ENCODE measurements around the gene CBY2. TPM values are rescaled to one million over a fixed set of nuclear protein-coding genes. Genes with fewer than 3 reads are reported as not detected.
"Not testable (repeated sequence)": the region's sequence is repeated elsewhere in the genome, so short reads cannot be mapped to it uniquely, and the experiment has no call there.

CBY2 gene
- total RNA-seq: not detected in 2 replicates

- no peaks in the 10 kb centered on the region for H3K27me3 Mint-ChIP-seq
- H3K36me3 Mint-ChIP-seq (ENCODE audit: low read depth): no peaks in the 10 kb centered on the region
- H3K27ac Mint-ChIP-seq: peak within 1 kb of the TSS; percentile 58
- no peaks in the 10 kb centered on the region for H3K9me3 Mint-ChIP-seq
- no peak within 1 kb of the TSS for H3K4me3 Mint-ChIP-seq
- no peak for DNase-seq
- peaks cover 7% of the 10 kb centered on the region for H3K4me1 Mint-ChIP-seq
- intact Hi-C loops (cut with micrococcal nuclease): no loop called here
Measured at GRCh38 chr13:45702088-45702487, at the start of gene CBY2. Gene CBY2 (plus strand): TSS chr13:45702320. CDS start chr13:45702391, 71 bp downstream.

DNA sequence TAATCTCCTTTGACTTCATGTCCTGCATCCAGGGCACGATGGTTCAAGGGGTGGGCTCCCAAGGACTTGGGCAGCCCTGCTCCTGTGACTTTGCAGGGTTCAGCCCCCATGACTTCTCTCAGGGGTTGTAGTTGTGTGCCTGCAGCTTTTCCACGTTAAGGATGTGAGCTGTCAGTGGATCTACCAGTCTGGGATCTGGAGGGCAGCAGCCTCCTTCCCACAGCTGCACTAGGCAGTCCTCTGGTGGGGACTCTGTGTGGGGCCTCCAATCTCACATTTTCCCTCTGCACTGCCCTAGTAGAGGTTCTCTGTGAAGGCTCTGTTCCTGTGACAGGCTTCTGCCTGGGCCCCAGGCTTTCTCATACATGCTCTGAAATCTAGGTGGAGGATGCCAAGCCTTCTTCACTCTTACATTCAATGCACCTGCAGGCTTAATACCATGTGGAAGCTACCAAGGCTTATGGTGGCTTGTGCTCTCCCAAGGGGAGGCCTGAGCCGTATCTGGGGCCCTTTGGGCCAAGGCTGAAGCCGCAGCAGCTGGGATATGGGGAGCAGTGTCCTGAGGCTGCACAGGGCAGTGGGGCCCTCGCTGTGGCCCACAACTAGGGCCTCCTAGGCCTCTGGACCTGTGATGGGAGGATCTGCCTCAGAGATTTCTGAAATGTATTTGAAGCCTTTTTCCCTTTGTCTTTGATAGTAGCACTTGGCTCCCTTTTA, 47.3 kb upstream of the CBY2 start:
- Mint-ChIP-seq H3K27ac (no peak overlapping the region), H3K36me3 (ENCODE audit: low read depth) (no peaks in the 10 kb centered on the region), H3K9me3 (peaks cover 6% of the 10 kb centered on the region), H3K4me3 (no peak overlapping the region), H3K4me1 (no peaks in the 10 kb centered on the region), H3K27me3 (no peaks in the 10 kb centered on the region)
- DNase-seq: peak; percentile 28
- intact Hi-C loops (cut with micrococcal nuclease): no loop called here

- Mint-ChIP-seq H3K4me3 (no peak overlapping the region), H3K36me3 (ENCODE audit: low read depth) (no peaks in the 10 kb centered on the region), H3K4me1 (peaks cover 2% of the 10 kb centered on the region), H3K9me3 (peaks cover 13% of the 10 kb centered on the region), H3K27ac (no peak overlapping the region), H3K27me3 (no peaks in the 10 kb centered on the region)
- intact Hi-C loops (cut with micrococcal nuclease): no loop called here
- DNase-seq: peak; percentile 17
Measured at GRCh38 chr13:45658586-45659235, 43.4 kb upstream of the CBY2 start.

DNA sequence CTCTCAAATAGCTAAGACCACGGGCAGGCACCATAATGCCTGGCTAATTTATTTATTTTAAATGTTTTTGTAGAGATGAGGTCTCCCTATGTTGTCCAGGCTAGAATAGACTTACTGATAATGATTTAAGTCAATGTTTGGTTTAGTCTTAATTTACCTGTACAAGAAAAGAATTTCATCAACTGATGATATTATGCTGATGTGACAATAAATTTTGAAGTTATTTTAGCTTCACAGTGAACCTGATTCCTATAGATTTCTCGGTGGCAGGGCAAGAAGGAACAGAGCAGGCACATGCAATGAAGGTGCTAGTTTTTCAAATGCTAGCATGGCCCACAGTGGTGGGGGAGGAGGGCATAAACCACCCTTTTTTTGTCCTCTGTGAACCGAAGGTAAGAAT, 42.6 kb upstream of the CBY2 start:
- intact Hi-C loops (cut with micrococcal nuclease): no loop called here
- Mint-ChIP-seq H3K27me3 (no peaks in the 10 kb centered on the region), H3K9me3 (peaks cover 13% of the 10 kb centered on the region), H3K27ac (no peak overlapping the region), H3K36me3 (ENCODE audit: low read depth) (no peaks in the 10 kb centered on the region), H3K4me1 (peaks cover 2% of the 10 kb centered on the region), H3K4me3 (no peak overlapping the region)
- peak; percentile 13 for DNase-seq

- H3K27me3 Mint-ChIP-seq; H3K4me1 Mint-ChIP-seq; intact Hi-C loops (cut with micrococcal nuclease); DNase-seq; H3K4me3 Mint-ChIP-seq; H3K27ac Mint-ChIP-seq; H3K36me3 Mint-ChIP-seq (ENCODE audit: low read depth): not testable (repeated sequence)
- peaks cover 13% of the 10 kb centered on the region for H3K9me3 Mint-ChIP-seq
Measured at GRCh38 chr13:45660458-45660857, 41.7 kb upstream of the CBY2 start.

- peaks cover 2% of the 10 kb centered on the region for H3K4me1 Mint-ChIP-seq
- peaks cover 7% of the 10 kb centered on the region for H3K9me3 Mint-ChIP-seq
- intact Hi-C loops (cut with micrococcal nuclease): no loop called here
- H3K4me3 Mint-ChIP-seq: no peak overlapping the region
- no peak overlapping the region for H3K27ac Mint-ChIP-seq
- H3K27me3 Mint-ChIP-seq: no peaks in the 10 kb centered on the region
- no peaks in the 10 kb centered on the region for H3K36me3 Mint-ChIP-seq (ENCODE audit: low read depth)
- no peak for DNase-seq
Measured at GRCh38 chr13:45662162-45662561, 40.0 kb upstream of the CBY2 start.

GRCh38 chr13:45662903-45663302, 39.2 kb upstream of the CBY2 start:
- H3K4me1 Mint-ChIP-seq; H3K27ac Mint-ChIP-seq; H3K9me3 Mint-ChIP-seq; intact Hi-C loops (cut with micrococcal nuclease); H3K36me3 Mint-ChIP-seq (ENCODE audit: low read depth); H3K27me3 Mint-ChIP-seq; H3K4me3 Mint-ChIP-seq: not testable (repeated sequence)
- DNase-seq: peak; percentile 18

DNA sequence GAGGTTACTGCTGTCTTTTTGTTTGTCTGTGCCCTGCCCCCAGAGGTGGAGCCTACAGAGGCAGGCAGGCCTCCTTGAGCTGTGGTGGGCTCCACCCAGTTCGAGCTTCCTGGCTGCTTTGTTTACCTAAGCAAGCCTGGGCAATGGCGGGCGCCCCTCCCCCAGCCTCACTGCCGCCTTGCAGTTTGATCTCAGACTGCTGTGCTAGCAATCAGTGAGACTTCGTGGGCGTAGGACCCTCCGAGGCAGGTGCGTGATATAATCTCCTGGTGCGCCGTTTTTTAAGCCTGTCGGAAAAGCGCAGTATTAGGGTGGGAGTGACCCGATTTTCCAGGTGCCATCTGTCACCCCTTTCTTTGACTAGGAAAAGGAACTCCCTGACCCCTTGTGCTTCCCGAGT, 32.5 kb upstream of the CBY2 start:
- H3K4me3 Mint-ChIP-seq: peak overlapping the region; percentile 17
- DNase-seq; intact Hi-C loops (cut with micrococcal nuclease); H3K36me3 Mint-ChIP-seq (ENCODE audit: low read depth); H3K27me3 Mint-ChIP-seq; H3K4me1 Mint-ChIP-seq; H3K9me3 Mint-ChIP-seq; H3K27ac Mint-ChIP-seq: not testable (repeated sequence)

GRCh38 chr13:45670189-45670885, 31.8 kb upstream of the CBY2 start:
- DNase-seq: no peak
- peaks cover 4% of the 10 kb centered on the region for H3K4me1 Mint-ChIP-seq
- no peak overlapping the region for H3K27ac Mint-ChIP-seq
- H3K4me3 Mint-ChIP-seq: peak overlapping the region; percentile 17
- H3K27me3 Mint-ChIP-seq: no peaks in the 10 kb centered on the region
- intact Hi-C loops (cut with micrococcal nuclease): no loop called here
- no peaks in the 10 kb centered on the region for H3K36me3 Mint-ChIP-seq (ENCODE audit: low read depth)
- H3K9me3 Mint-ChIP-seq: peaks cover 5% of the 10 kb centered on the region

DNA sequence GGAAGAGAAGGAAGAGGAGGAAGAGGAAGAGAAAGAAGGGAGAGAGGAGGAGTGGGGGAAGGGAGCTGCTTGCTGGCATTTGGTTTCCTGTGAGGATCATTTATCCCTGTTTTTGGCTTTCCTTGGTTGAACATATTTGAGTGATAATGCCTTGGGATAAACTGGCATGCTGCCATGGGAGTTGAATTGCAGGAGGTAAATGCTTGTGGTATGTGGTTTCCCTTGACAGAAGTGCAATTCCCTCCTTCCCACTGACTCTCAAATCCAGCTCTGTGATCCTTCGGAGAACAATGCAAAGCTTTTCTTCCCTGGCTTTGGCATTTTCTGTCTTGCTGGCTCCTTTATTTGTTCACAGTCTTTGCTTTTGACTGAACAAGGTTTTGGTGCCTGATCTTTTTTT, 27.2 kb upstream of the CBY2 start:
- Mint-ChIP-seq H3K4me1 (peaks cover 4% of the 10 kb centered on the region), H3K27ac (no peak overlapping the region), H3K27me3 (no peaks in the 10 kb centered on the region), H3K36me3 (ENCODE audit: low read depth) (no peaks in the 10 kb centered on the region), H3K4me3 (no peak overlapping the region), H3K9me3 (peaks cover 4% of the 10 kb centered on the region)
- intact Hi-C loops (cut with micrococcal nuclease): no loop called here
- DNase-seq: no peak

GRCh38 chr13:45678282-45678681, 23.8 kb upstream of the CBY2 start:
- Mint-ChIP-seq H3K27me3 (no peaks in the 10 kb centered on the region), H3K27ac (no peak overlapping the region), H3K4me1 (no peaks in the 10 kb centered on the region), H3K36me3 (ENCODE audit: low read depth) (no peaks in the 10 kb centered on the region), H3K4me3 (no peak overlapping the region), H3K9me3 (no peaks in the 10 kb centered on the region)
- DNase-seq: no peak
- intact Hi-C loops (cut with micrococcal nuclease): no loop called here

DNA sequence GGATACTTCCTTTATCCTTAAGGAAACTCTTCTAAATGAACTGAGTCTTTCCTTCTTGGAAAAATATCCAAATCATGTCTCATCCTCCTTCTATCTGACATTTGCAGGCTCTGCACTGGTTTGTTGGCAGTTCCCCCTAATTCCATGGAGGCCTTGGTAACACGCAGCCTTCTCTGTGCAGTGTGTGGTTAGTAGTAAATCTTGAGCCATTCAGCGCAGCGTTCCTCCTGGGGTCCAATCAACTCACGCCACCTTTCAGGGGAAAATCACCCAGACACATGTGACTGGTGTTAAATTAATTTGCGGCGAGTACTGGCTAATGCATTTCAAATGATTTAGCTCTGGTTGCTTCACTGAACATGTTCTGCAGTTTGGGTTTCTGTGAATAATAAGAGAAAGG, 21.0 kb upstream of the CBY2 start:
- no peaks in the 10 kb centered on the region for H3K9me3 Mint-ChIP-seq
- H3K27ac Mint-ChIP-seq: no peak overlapping the region
- intact Hi-C loops (cut with micrococcal nuclease): no loop called here
- no peak for DNase-seq
- no peaks in the 10 kb centered on the region for H3K27me3 Mint-ChIP-seq
- no peaks in the 10 kb centered on the region for H3K36me3 Mint-ChIP-seq (ENCODE audit: low read depth)
- H3K4me1 Mint-ChIP-seq: no peaks in the 10 kb centered on the region
- H3K4me3 Mint-ChIP-seq: no peak overlapping the region

DNA sequence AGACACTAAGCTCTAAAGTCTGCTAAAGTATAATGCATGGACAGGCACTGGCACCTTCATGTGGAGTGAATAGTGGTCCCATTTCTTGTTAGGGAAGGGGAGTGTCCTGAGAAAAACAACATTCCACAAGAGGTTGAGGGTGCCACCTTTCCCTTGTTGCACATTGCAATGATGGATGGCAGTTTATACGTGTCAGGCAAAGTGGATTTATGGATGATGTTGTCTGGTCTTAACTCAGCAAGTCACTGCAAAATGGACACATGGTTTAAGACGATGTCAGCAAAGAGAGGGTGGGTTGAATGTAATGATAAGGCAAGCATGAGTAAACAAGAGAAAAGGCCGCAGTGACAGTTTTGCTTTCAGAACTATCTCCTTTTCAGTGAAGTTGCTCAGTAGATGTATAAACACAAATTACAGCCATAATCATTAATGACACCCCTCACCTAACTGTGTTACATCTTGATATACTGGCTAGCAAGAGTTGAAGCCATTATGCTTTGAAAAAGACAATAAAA, 19.6 kb upstream of the CBY2 start:
- no peaks in the 10 kb centered on the region for H3K9me3 Mint-ChIP-seq
- H3K4me3 Mint-ChIP-seq: no peak overlapping the region
- H3K27me3 Mint-ChIP-seq: no peaks in the 10 kb centered on the region
- DNase-seq: no peak
- H3K36me3 Mint-ChIP-seq (ENCODE audit: low read depth): no peaks in the 10 kb centered on the region
- no peak overlapping the region for H3K27ac Mint-ChIP-seq
- H3K4me1 Mint-ChIP-seq: no peaks in the 10 kb centered on the region
- intact Hi-C loops (cut with micrococcal nuclease): no loop called here

DNA sequence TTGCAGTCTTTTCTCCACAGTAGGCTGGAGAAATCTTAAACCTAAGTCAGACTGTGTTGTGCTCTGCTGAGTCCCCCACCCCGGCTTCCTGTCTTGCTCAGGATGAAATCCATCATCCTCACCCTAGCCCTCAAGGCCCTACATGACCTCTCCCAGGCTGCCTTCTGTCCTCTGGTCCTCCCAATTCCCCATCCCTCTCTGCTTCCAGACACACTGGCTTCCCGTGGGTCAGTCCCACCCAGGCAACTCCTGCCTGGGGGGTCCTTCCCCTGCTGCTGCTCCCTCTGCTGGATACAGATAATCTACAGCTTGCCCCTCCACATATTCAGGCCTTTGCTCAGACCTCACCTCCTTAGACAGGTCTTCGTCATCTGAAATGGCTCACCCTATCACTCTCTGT, 18.4 kb upstream of the CBY2 start:
- no peak overlapping the region for H3K4me3 Mint-ChIP-seq
- no peaks in the 10 kb centered on the region for H3K9me3 Mint-ChIP-seq
- H3K27me3 Mint-ChIP-seq: no peaks in the 10 kb centered on the region
- H3K36me3 Mint-ChIP-seq (ENCODE audit: low read depth): no peaks in the 10 kb centered on the region
- no peak for DNase-seq
- H3K4me1 Mint-ChIP-seq: no peaks in the 10 kb centered on the region
- no peak overlapping the region for H3K27ac Mint-ChIP-seq
- intact Hi-C loops (cut with micrococcal nuclease): no loop called here

Measured in activated CD4-positive, alpha-beta T cell treated with anti-CD3 and anti-CD28 coated beads, Interleukin-2, amount 10 ng/mL, durations not matched to agents 24 days and 14 days (primary cell).